ENCODE results near the gene GRM4. TPM values are rescaled to one million over a fixed set of nuclear protein-coding genes. Genes with fewer than 3 reads are reported as not detected.

GRM4 gene
- total RNA-seq, 1 experiment from 2014 or later = 0.41 TPM

DNA sequence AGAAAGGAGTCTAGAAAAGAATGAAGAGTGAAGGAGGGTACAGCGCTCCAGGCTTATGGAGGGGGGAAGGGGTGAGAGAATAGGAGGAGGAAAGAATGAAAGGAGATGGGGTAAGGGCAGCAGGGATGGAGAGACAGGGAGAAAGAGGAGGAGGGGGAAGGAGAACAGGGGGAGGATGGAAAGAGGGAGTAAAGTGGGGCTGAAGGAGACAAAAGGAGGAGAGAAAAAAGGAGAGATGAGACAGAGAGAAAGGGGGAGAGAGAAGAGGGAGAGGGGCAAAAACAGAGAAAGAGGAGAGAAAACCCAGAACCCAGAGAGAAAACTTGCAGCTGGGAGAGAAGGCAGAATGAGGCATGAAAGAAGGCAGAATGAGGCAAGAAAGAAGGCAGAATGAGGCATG is 110.7 kb downstream of the GRM4 start:
- Histone ChIP-seq H3K9me3 (ENCODE audit: low read depth, low read length, poor library complexity, severe bottlenecking) (no peaks in the 10 kb centered on the region), H3K4me1 (ENCODE audit: insufficient read depth, low read length, poor library complexity, severe bottlenecking) (no peaks in the 10 kb centered on the region), H3K4me3 (ENCODE audit: low read depth, low read length, poor library complexity, severe bottlenecking) (no peak overlapping the region), H3K27me3 (replicated peaks; ENCODE audit: insufficient read depth, low read depth, low read length, poor library complexity) (no peaks in the 10 kb centered on the region), H3K27ac (ENCODE audit: low read depth, low read length, poor library complexity, severe bottlenecking) (no peak overlapping the region), H3K36me3 (ENCODE audit: insufficient read depth, low read length, poor library complexity, severe bottlenecking) (no peaks in the 10 kb centered on the region)
- DNase-seq (ENCODE audit: low spot score) = no peak
- ChIA-PET CTCF (no interaction called here), POLR2A (ENCODE audit: low non-redundant PET) (no interaction called here)
- BruUV-seq (replicated peaks) = no TSS peak
- intact Hi-C loops (cut with micrococcal nuclease; ENCODE audit: unreplicated experiment) = loop anchor here (10.0 kb wide), 1 partner anchor 450 kb away; the partner anchor contains the start of gene BAK1
- TF ChIP-seq EZH2 (IDR thresholded peaks at IDR 0.05; ENCODE audit: borderline replicate concordance, low read depth, low read length, poor library complexity, severe bottlenecking) = no peak
- TF ChIP-seq, protein P1, sequence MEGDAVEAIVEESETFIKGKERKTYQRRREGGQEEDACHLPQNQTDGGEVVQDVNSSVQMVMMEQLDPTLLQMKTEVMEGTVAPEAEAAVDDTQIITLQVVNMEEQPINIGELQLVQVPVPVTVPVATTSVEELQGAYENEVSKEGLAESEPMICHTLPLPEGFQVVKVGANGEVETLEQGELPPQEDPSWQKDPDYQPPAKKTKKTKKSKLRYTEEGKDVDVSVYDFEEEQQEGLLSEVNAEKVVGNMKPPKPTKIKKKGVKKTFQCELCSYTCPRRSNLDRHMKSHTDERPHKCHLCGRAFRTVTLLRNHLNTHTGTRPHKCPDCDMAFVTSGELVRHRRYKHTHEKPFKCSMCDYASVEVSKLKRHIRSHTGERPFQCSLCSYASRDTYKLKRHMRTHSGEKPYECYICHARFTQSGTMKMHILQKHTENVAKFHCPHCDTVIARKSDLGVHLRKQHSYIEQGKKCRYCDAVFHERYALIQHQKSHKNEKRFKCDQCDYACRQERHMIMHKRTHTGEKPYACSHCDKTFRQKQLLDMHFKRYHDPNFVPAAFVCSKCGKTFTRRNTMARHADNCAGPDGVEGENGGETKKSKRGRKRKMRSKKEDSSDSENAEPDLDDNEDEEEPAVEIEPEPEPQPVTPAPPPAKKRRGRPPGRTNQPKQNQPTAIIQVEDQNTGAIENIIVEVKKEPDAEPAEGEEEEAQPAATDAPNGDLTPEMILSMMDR (conservative IDR thresholded peaks at IDR 0.05; ENCODE audit: low read depth, low read length) = no peak

DNA sequence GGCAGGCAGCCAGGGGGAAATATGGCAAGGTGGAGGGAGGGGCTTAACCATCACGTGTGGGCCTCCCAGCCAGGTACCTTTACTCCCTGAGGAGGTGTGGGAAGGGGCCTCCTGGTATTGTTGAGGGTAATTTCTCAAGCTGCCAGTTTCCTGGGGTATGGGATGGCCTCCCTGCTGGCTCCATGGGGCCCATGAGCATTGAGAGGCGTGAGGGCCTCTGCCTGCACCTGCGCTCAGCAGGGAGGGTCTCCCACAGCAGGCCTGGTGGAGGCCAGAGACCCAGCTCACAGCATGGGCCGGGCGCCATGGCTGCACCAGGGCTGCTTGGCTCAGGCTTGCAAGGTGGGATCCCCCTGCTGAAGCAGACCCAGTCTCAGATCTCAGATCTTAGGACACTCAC is 113.0 kb downstream of the GRM4 start:
- no peak overlapping the region for H3K4me3 ChIP-seq (ENCODE audit: low read depth, low read length, poor library complexity, severe bottlenecking)
- TF ChIP-seq EZH2 (IDR thresholded peaks at IDR 0.05; ENCODE audit: borderline replicate concordance, low read depth, low read length, poor library complexity, severe bottlenecking) = no peak
- TF ChIP-seq, protein P1 (conservative IDR thresholded peaks at IDR 0.05; ENCODE audit: low read depth, low read length) = no peak
- H3K36me3 ChIP-seq (ENCODE audit: insufficient read depth, low read length, poor library complexity, severe bottlenecking) = no peaks in the 10 kb centered on the region
- CTCF ChIA-PET = no interaction called here
- intact Hi-C loops (cut with micrococcal nuclease; ENCODE audit: unreplicated experiment) = loop anchor here (10.0 kb wide), 1 partner anchor 448 kb away; the partner anchor contains the start of gene BAK1
- no peaks in the 10 kb centered on the region for H3K27me3 ChIP-seq (replicated peaks; ENCODE audit: insufficient read depth, low read depth, low read length, poor library complexity)
- no TSS peak for BruUV-seq (replicated peaks)
- no peak for DNase-seq (ENCODE audit: low spot score)
- H3K4me1 ChIP-seq (ENCODE audit: insufficient read depth, low read length, poor library complexity, severe bottlenecking) = no peaks in the 10 kb centered on the region
- POLR2A ChIA-PET (ENCODE audit: low non-redundant PET) = no interaction called here
- no peaks in the 10 kb centered on the region for H3K9me3 ChIP-seq (ENCODE audit: low read depth, low read length, poor library complexity, severe bottlenecking)
- no peak overlapping the region for H3K27ac ChIP-seq (ENCODE audit: low read depth, low read length, poor library complexity, severe bottlenecking)

DNA sequence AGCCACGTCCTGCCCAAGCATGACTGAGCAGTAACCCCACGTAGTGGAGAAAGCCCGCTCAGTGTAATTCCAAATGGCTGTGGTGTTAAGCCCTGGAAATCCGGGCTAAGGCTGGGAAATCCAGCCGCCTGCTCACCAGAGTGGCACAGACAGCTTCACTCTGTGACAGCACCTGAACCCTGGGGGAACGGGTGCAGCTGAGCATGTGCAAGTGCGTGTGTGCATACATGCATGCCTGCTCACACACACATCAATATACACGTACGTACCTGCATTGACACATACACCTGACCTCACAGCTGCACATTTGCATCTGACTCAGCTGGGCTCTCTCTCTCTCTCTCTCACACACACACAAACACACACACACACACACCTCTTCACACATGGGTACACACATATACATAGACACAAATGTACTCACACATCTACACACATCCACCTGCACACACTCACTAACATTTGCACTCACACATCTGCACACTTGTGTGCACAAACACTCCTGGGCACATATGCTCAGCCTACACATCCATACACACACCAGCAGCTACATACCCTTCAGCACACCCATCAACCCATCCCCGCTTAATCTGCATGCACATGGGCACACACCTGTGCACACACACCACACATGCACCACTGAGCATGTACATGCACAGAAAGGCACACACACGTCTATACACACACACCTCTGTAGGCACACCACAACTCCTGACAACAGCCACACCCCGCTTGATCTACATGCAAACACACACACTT is 114.1 kb downstream of the GRM4 start:
- H3K36me3 ChIP-seq (ENCODE audit: insufficient read depth, low read length, poor library complexity, severe bottlenecking) = no peaks in the 10 kb centered on the region
- CTCF ChIA-PET = no interaction called here
- TF ChIP-seq, protein P1 (conservative IDR thresholded peaks at IDR 0.05; ENCODE audit: low read depth, low read length) = no peak
- no peak for TF ChIP-seq EZH2 (IDR thresholded peaks at IDR 0.05; ENCODE audit: borderline replicate concordance, low read depth, low read length, poor library complexity, severe bottlenecking)
- no peaks in the 10 kb centered on the region for H3K27me3 ChIP-seq (replicated peaks; ENCODE audit: insufficient read depth, low read depth, low read length, poor library complexity)
- no peaks in the 10 kb centered on the region for H3K4me1 ChIP-seq (ENCODE audit: insufficient read depth, low read length, poor library complexity, severe bottlenecking)
- H3K27ac ChIP-seq (ENCODE audit: low read depth, low read length, poor library complexity, severe bottlenecking) = no peak overlapping the region
- BruUV-seq (replicated peaks) = no TSS peak
- intact Hi-C loops (cut with micrococcal nuclease; ENCODE audit: unreplicated experiment) = loop anchor here (10.0 kb wide), 1 partner anchor 447 kb away; the partner anchor contains the start of gene BAK1
- POLR2A ChIA-PET (ENCODE audit: low non-redundant PET) = no interaction called here
- no peak overlapping the region for H3K4me3 ChIP-seq (ENCODE audit: low read depth, low read length, poor library complexity, severe bottlenecking)
- DNase-seq (ENCODE audit: low spot score) = no peak
- H3K9me3 ChIP-seq (ENCODE audit: low read depth, low read length, poor library complexity, severe bottlenecking) = no peaks in the 10 kb centered on the region
